ENCODE results near the gene ZNF385C.
A peak's percentile ranks its signal among the peaks of the same experiment; 100 is the strongest.
"Not testable (repeated sequence)": the region's sequence is repeated elsewhere in the genome, so short reads cannot be mapped to it uniquely, and the experiment has no call there.

The ZNF385C gene

GRCh38 chr17:42023524-42024349 is 74.5 kb downstream of the ZNF385C start:
- no peak for DNase-seq
- TF ChIP-seq, protein P1, sequence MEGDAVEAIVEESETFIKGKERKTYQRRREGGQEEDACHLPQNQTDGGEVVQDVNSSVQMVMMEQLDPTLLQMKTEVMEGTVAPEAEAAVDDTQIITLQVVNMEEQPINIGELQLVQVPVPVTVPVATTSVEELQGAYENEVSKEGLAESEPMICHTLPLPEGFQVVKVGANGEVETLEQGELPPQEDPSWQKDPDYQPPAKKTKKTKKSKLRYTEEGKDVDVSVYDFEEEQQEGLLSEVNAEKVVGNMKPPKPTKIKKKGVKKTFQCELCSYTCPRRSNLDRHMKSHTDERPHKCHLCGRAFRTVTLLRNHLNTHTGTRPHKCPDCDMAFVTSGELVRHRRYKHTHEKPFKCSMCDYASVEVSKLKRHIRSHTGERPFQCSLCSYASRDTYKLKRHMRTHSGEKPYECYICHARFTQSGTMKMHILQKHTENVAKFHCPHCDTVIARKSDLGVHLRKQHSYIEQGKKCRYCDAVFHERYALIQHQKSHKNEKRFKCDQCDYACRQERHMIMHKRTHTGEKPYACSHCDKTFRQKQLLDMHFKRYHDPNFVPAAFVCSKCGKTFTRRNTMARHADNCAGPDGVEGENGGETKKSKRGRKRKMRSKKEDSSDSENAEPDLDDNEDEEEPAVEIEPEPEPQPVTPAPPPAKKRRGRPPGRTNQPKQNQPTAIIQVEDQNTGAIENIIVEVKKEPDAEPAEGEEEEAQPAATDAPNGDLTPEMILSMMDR (IDR thresholded peaks at IDR 0.05; ENCODE audit: low read length) = no peak
- TF ChIP-seq EZH2phosphoT487 (IDR thresholded peaks at IDR 0.05; ENCODE audit: low read length) (no peak), EZH2 (optimal IDR thresholded peaks at IDR 0.05; ENCODE audit: low read depth, low read length) (no peak)
- Histone ChIP-seq H3F3A (ENCODE audit: insufficient read depth, low read length) (peaks cover 15% of the 10 kb centered on the region), H3K27me3 (replicated peaks; ENCODE audit: insufficient read depth, low read length) (no peaks in the 10 kb centered on the region), H3K9ac (ENCODE audit: low read length) (no peak overlapping the region), H3K36me3 (replicated peaks; ENCODE audit: insufficient read depth, low read length) (no peaks in the 10 kb centered on the region), H3K9me2 (replicated peaks; ENCODE audit: insufficient read depth, low read length) (no peaks in the 10 kb centered on the region), H3K27ac (ENCODE audit: low read length) (peak overlapping the region; percentile 60; the same call in 1 of the 2 replicates), H3K79me2 (ENCODE audit: low read length) (peaks cover 23% of the 10 kb centered on the region), H3K4me2 (ENCODE audit: low read depth, low read length) (no peak overlapping the region), H3K4me1 (ENCODE audit: low read length) (peaks cover 33% of the 10 kb centered on the region), H3K9me3 (replicated peaks; ENCODE audit: insufficient read depth, low read length) (no peaks in the 10 kb centered on the region), H2AFZ (ENCODE audit: low read length) (no peak overlapping the region), H4K20me1 (ENCODE audit: insufficient read depth, low read length) (no peaks in the 10 kb centered on the region), H3K4me3 (ENCODE audit: low read length) (no peak overlapping the region)

- H2AFZ ChIP-seq (ENCODE audit: low read length); DNase-seq; H3K27ac ChIP-seq (ENCODE audit: low read length); H4K20me1 ChIP-seq (ENCODE audit: insufficient read depth, low read length); H3K9ac ChIP-seq (ENCODE audit: low read length); H3K9me2 ChIP-seq (replicated peaks; ENCODE audit: insufficient read depth, low read length); H3K27me3 ChIP-seq (replicated peaks; ENCODE audit: insufficient read depth, low read length); H3K36me3 ChIP-seq (replicated peaks; ENCODE audit: insufficient read depth, low read length); H3K9me3 ChIP-seq (replicated peaks; ENCODE audit: insufficient read depth, low read length): not testable (repeated sequence)
- peaks cover 41% of the 10 kb centered on the region for H3K4me1 ChIP-seq (ENCODE audit: low read length)
- H3K4me2 ChIP-seq (ENCODE audit: low read depth, low read length) = peak overlapping the region; percentile 53; the same call in 1 of the 2 replicates
- H3K4me3 ChIP-seq (ENCODE audit: low read length) = peak overlapping the region; percentile 78
- H3K79me2 ChIP-seq (ENCODE audit: low read length) = peaks cover 44% of the 10 kb centered on the region
- H3F3A ChIP-seq (ENCODE audit: insufficient read depth, low read length) = peaks cover 15% of the 10 kb centered on the region
Observed at GRCh38 chr17:42020845-42021244, 77.4 kb downstream of the ZNF385C start.

GRCh38 chr17:42019509-42020404 is 78.5 kb downstream of the ZNF385C start, which contains the start of gene NKIRAS2:
Gene NKIRAS2 (plus strand): TSS chr17:42020090. CDS start chr17:42021578, 1,488 bp downstream.
- H3F3A ChIP-seq (ENCODE audit: insufficient read depth, low read length) = peaks cover 10% of the 10 kb centered on the region; the same call in 1 of the 2 replicates
- peak; percentile 95 for DNase-seq
- H3K9me2 ChIP-seq (replicated peaks; ENCODE audit: insufficient read depth, low read length) = no peaks in the 10 kb centered on the region
- no peak within 1 kb of the TSS; the same call in 1 of the 2 replicates for H3K27ac ChIP-seq (ENCODE audit: low read length)
- H3K9me3 ChIP-seq (replicated peaks; ENCODE audit: insufficient read depth, low read length) = no peaks in the 10 kb centered on the region
- peak within 1 kb of the TSS; percentile 53 for H3K4me2 ChIP-seq (ENCODE audit: low read depth, low read length)
- TF ChIP-seq, protein P1 (IDR thresholded peaks at IDR 0.05; ENCODE audit: low read length) = peak; percentile 90
- TF ChIP-seq EZH2phosphoT487 (IDR thresholded peaks at IDR 0.05; ENCODE audit: low read length) = no peak
- H4K20me1 ChIP-seq (ENCODE audit: insufficient read depth, low read length) = no peaks in the 10 kb centered on the region
- H3K36me3 ChIP-seq (replicated peaks; ENCODE audit: insufficient read depth, low read length) = no peaks in the 10 kb centered on the region
- H2AFZ ChIP-seq (ENCODE audit: low read length) = peak within 1 kb of the TSS; percentile 92
- peak within 1 kb of the TSS; percentile 78 for H3K4me3 ChIP-seq (ENCODE audit: low read length)
- peak within 1 kb of the TSS; percentile 81 for H3K9ac ChIP-seq (ENCODE audit: low read length)
- no peaks in the 10 kb centered on the region for H3K27me3 ChIP-seq (replicated peaks; ENCODE audit: insufficient read depth, low read length)
- H3K79me2 ChIP-seq (ENCODE audit: low read length) = peaks cover 55% of the 10 kb centered on the region
- H3K4me1 ChIP-seq (ENCODE audit: low read length) = peaks cover 37% of the 10 kb centered on the region

Data from MM.1S (cell line).